ENCODE measurements around the gene OR2F2. TPM values are rescaled to one million over a fixed set of nuclear protein-coding genes. Genes with fewer than 3 reads are reported as not detected.
A peak's percentile ranks its signal among the peaks of the same experiment; 100 is the strongest.

OR2F2 gene
- total RNA-seq (not detected), polyA plus RNA-seq (not detected)
- long read RNA-seq, donor 1, result 0 reads
- long read RNA-seq, donor 2, result 0 reads
- long read RNA-seq, donor 3, result 0 reads
- long read RNA-seq, donor 4, result 0 reads
- long read RNA-seq, donor 5, result 0 reads
- long read RNA-seq, donor 6, partial matches to known transcripts, result 0 of 1 reads
- long read RNA-seq, donor 6, other reads (novel, unspliced or antisense), result 0 of 1 reads
- long read RNA-seq, donor 7, result 0 reads
- long read RNA-seq, donor 8, result 0 reads
- long read RNA-seq, donor 9, result 0 reads
- long read RNA-seq, donor 10, result 0 reads

DNA sequence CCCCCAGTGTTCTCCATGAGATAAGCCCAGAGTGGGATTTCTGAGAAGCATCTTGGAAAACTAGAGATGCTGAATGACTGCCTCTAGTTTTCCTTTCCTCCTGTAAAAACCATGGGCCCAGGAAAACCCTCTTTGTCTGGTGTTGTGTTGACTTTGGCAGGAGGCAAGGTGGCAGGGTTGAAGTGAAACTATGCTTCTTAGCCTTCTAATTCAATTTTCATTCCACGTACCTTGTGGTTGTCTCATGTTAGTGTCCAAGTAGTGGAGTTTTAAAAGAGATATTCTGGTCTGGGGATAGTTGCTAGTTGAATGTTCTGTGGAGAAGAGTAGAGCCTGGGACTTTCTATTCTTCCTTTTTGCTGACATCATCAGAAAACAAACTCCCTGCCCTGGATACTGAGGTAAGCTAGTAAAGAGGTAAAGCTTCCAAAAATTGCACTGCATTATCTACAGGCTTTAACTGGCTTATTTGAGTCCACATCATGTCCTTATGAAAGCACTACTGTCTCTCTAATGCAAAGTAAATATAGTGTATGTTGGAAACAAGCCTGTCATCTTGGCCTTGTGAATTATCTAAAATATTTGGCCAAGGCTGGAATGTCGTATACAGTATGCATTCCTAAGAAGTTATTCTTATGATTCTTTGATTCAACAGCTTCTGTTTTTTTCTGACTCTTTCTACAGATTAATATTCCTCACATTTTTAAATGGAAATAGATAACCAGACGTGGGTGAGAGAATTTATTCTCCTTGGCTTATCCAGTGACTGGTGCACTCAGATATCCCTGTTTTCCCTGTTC, at the start of gene OR2F2:
Gene OR2F2 (plus strand): TSS at position 708 of the 800 bp plus-strand sequence. CDS start 0 bp downstream, at position 708.
- Histone ChIP-seq H3K9me3 (peaks cover 0 to 9% (median 0%) of the 10 kb centered on the region in 4 donors), H3K27me3 (no peaks in the 10 kb centered on the region), H3K27ac (no peak within 1 kb of the TSS), H3K4me1 (no peaks in the 10 kb centered on the region), H3K4me3 (no peak within 1 kb of the TSS), H3K36me3 (no peaks in the 10 kb centered on the region)
- intact Hi-C loops (cut with DNase I; ENCODE audit: low total_unique reads), result no loop called here
- DNase-seq, result peak in 1 of 2 donors; percentile 51
- 30 to 52% (median 43%) methylated on average over 3 of the region's 3 CpGs for WGBS, 5 donors
- TF ChIP-seq POLR2A (IDR thresholded peaks at IDR 0.05), result no peak
- TF ChIP-seq, protein P1, sequence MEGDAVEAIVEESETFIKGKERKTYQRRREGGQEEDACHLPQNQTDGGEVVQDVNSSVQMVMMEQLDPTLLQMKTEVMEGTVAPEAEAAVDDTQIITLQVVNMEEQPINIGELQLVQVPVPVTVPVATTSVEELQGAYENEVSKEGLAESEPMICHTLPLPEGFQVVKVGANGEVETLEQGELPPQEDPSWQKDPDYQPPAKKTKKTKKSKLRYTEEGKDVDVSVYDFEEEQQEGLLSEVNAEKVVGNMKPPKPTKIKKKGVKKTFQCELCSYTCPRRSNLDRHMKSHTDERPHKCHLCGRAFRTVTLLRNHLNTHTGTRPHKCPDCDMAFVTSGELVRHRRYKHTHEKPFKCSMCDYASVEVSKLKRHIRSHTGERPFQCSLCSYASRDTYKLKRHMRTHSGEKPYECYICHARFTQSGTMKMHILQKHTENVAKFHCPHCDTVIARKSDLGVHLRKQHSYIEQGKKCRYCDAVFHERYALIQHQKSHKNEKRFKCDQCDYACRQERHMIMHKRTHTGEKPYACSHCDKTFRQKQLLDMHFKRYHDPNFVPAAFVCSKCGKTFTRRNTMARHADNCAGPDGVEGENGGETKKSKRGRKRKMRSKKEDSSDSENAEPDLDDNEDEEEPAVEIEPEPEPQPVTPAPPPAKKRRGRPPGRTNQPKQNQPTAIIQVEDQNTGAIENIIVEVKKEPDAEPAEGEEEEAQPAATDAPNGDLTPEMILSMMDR (IDR thresholded peaks at IDR 0.05), result no peak
- TF ChIP-seq POLR2AphosphoS5 (IDR thresholded peaks at IDR 0.05), result no peak
- no peak for TF ChIP-seq EP300 (IDR thresholded peaks at IDR 0.05)

GRCh38 chr7:143885951-143886350, 49.1 kb upstream of the OR2F2 start:
- intact Hi-C loops (cut with DNase I; ENCODE audit: low total_unique reads), result no loop called here
- Histone ChIP-seq H3K36me3 (peaks cover 0 to 7% (median 0%) of the 10 kb centered on the region in 4 donors), H3K4me1 (peaks cover 0 to 61% (median 23%) of the 10 kb centered on the region in 4 donors), H3K27me3 (peaks cover 0 to 7% (median 0%) of the 10 kb centered on the region in 3 donors), H3K9me3 (no peaks in the 10 kb centered on the region), H3K4me3 (no peak overlapping the region), H3K27ac (no peak overlapping the region)
- no peak for DNase-seq
- whole genome bisulfite sequencing, 5 donors, result 69 to 89% (median 83%) methylated on average over 3 of the region's 3 CpGs
- no peak for TF ChIP-seq POLR2A (IDR thresholded peaks at IDR 0.05)
- no peak for TF ChIP-seq POLR2AphosphoS5 (IDR thresholded peaks at IDR 0.05)
- TF ChIP-seq EP300 (IDR thresholded peaks at IDR 0.05), result no peak
- TF ChIP-seq, protein P1 (IDR thresholded peaks at IDR 0.05), result no peak

GRCh38 chr7:143886826-143887477, 48.1 kb upstream of the OR2F2 start:
- Histone ChIP-seq H3K27me3 (peaks cover 0 to 7% (median 0%) of the 10 kb centered on the region in 3 donors), H3K4me1 (peaks cover 4 to 51% (median 20%) of the 10 kb centered on the region in 4 donors), H3K4me3 (no peak overlapping the region), H3K36me3 (peaks cover 0 to 7% (median 0%) of the 10 kb centered on the region in 4 donors), H3K27ac (no peak overlapping the region), H3K9me3 (no peaks in the 10 kb centered on the region)
- DNase-seq, result no peak
- TF ChIP-seq, protein P1 (IDR thresholded peaks at IDR 0.05), result no peak
- TF ChIP-seq EP300 (IDR thresholded peaks at IDR 0.05), result no peak
- TF ChIP-seq POLR2AphosphoS5 (IDR thresholded peaks at IDR 0.05), result no peak
- TF ChIP-seq POLR2A (IDR thresholded peaks at IDR 0.05), result no peak
- intact Hi-C loops (cut with DNase I; ENCODE audit: low total_unique reads), result no loop called here
- 87 to 95% (median 92%) methylated on average over 6 of the region's 6 CpGs for WGBS, 5 donors

GRCh38 chr7:143889068-143889467, 46.0 kb upstream of the OR2F2 start:
- no peak for DNase-seq
- Histone ChIP-seq H3K27ac (no peak overlapping the region), H3K27me3 (peaks cover 0 to 7% (median 0%) of the 10 kb centered on the region in 3 donors), H3K9me3 (peaks cover 0 to 6% (median 0%) of the 10 kb centered on the region in 4 donors), H3K36me3 (peaks cover 0 to 7% (median 0%) of the 10 kb centered on the region in 4 donors), H3K4me1 (peaks cover 0 to 36% (median 11%) of the 10 kb centered on the region in 4 donors), H3K4me3 (no peak overlapping the region)
- 93 to 96% (median 96%) methylated on average over 2 of the region's 2 CpGs for WGBS, 5 donors
- intact Hi-C loops (cut with DNase I; ENCODE audit: low total_unique reads), result no loop called here
- TF ChIP-seq, protein P1 (IDR thresholded peaks at IDR 0.05), result no peak
- TF ChIP-seq EP300 (IDR thresholded peaks at IDR 0.05) (no peak), POLR2AphosphoS5 (IDR thresholded peaks at IDR 0.05) (no peak), POLR2A (IDR thresholded peaks at IDR 0.05) (no peak)

Data from stomach (tissue), 19 donors.